Hepatocyte (in vitro differentiated cells): Measurements from ENCODE around the gene NCMAP. TPM values are rescaled to one million over a fixed set of nuclear protein-coding genes. Genes with fewer than 3 reads are reported as not detected.

Source experiments
- DNase-seq: peaks from one replicate; pipeline ENCODE4 v3.0.0-alpha.2; 2016; ENCODE audit warnings: low spot score
- H2AFZ ChIP-seq: fragments of 200-600 bp; sonication (generic); 2 replicates; pipeline ENCODE4 v1.6.0; 2016; ENCODE audit warnings: antibody characterized with exemption, mild to moderate bottlenecking
- H3K27ac ChIP-seq: fragments of 200-600 bp; sonication (generic); 2 replicates; pipeline ENCODE4 v1.5.1; 2016; ENCODE audit warnings: mild to moderate bottlenecking
- H3K27me3 ChIP-seq: fragments of 200-600 bp; sonication (generic); 2 replicates; pipeline ENCODE4 v1.6.1; 2016
- H3K36me3 ChIP-seq: fragments of 200-600 bp; sonication (generic); replicated peaks from 2 replicates; pipeline ENCODE4 v1.5.1; 2016; ENCODE audit warnings: low read depth; ENCODE audit not compliant: insufficient read depth
- H3K4me1 ChIP-seq: fragments of 200-600 bp; sonication (generic); 2 replicates; pipeline ENCODE4 v1.5.1; 2016; ENCODE audit warnings: mild to moderate bottlenecking, moderate library complexity; ENCODE audit not compliant: insufficient read depth
- H3K4me2 ChIP-seq: fragments of 200-600 bp; sonication (generic); 2 replicates; pipeline ENCODE4 v1.6.0; 2016
- H3K4me3 ChIP-seq: fragments of 200-600 bp; sonication (generic); 2 replicates; pipeline ENCODE4 v1.5.1; 2016; ENCODE audit warnings: mild to moderate bottlenecking
- H3K79me2 ChIP-seq: fragments of 200-600 bp; sonication (generic); 2 replicates; pipeline ENCODE4 v1.6.0; 2017; ENCODE audit warnings: mild to moderate bottlenecking
- H3K9me2 ChIP-seq: fragments of 200-600 bp; sonication (generic); replicated peaks from 2 replicates; pipeline ENCODE4 v1.6.0; 2017; ENCODE audit warnings: mild to moderate bottlenecking; ENCODE audit not compliant: insufficient read depth
- H3K9me3 ChIP-seq: fragments of 200-600 bp; sonication (generic); 2 replicates; pipeline ENCODE4 v1.5.1; 2016; ENCODE audit warnings: low read depth, mild to moderate bottlenecking
- H4K20me1 ChIP-seq: fragments of 200-600 bp; sonication (generic); 2 replicates; pipeline ENCODE4 v1.6.0; 2016; ENCODE audit warnings: mild to moderate bottlenecking; ENCODE audit not compliant: insufficient read depth, poor library complexity, severe bottlenecking
- CTCF ChIP-seq: fragments of 200-600 bp; sonication (generic); IDR thresholded peaks from 2 replicates; pipeline ENCODE4 v1.5.1; 2016; ENCODE audit warnings: antibody characterized with exemption, mild to moderate bottlenecking; ENCODE audit not compliant: poor library complexity
- EZH2 ChIP-seq: fragments of 200-600 bp; sonication (generic); IDR thresholded peaks from 2 replicates; pipeline ENCODE4 v1.6.1; 2016; ENCODE audit warnings: antibody characterized with exemption, mild to moderate bottlenecking, borderline replicate concordance
- EZH2phosphoT487 ChIP-seq: fragments of 200-600 bp; sonication (generic); IDR thresholded peaks from one replicate; pipeline ENCODE4 v1.6.1; 2018; ENCODE audit warnings: antibody characterized with exemption, mild to moderate bottlenecking, low read depth, moderate library complexity; ENCODE audit not compliant: unreplicated experiment, severe bottlenecking
- WGBS: methylation state at CpG from one replicate; pipeline ENCODE4 v1.1.6; 2016; ENCODE audit warnings: low lambda C conversion rate; ENCODE audit errors: missing lambda C conversion rate; 5-methylcytosine and 5-hydroxymethylcytosine counted together
- polyA plus RNA-seq: library from polyadenylated mRNA; unstranded; fragments of >200 nt; fragmentation: Nextera tagmentation; extraction: Ambion mirVana; gene quantifications from 2 replicates; pipeline ENCODE4 v1.2.1, GENCODE V29; 2016
- total RNA-seq: library from RNA; depleted of rRNA; stranded (reverse); fragments of >200 nt; gene quantifications from 2 replicates; pipeline ENCODE4 v1.2.3, GENCODE V29; 2014

Gene NCMAP
- total and polyA plus RNA-seq, 2 experiments from 2014 or later, result 3.5 to 6.3 TPM

GRCh38 chr1:24554714-24555113 lies 1.2 kb upstream of the NCMAP start:
- Histone ChIP-seq H2AFZ (no peak overlapping the region), H3K9me2 (no peaks in the 10 kb centered on the region), H3K79me2 (no peaks in the 10 kb centered on the region), H3K27me3 (peaks cover 6% of the 10 kb centered on the region), H3K9me3 (no peaks in the 10 kb centered on the region), H3K4me3 (no peak overlapping the region), H4K20me1 (no peaks in the 10 kb centered on the region), H3K4me1 (peaks cover 23% of the 10 kb centered on the region), H3K27ac (no peak overlapping the region), H3K36me3 (no peaks in the 10 kb centered on the region), H3K4me2 (peak overlapping the region; percentile 93)
- WGBS, result 97% methylated on average over 4 of the region's 4 CpGs
- no peak for TF ChIP-seq EZH2
- TF ChIP-seq EZH2phosphoT487, result no peak
- TF ChIP-seq CTCF, result no peak
- no peak for DNase-seq

- H3K27ac ChIP-seq, result peak overlapping the region; percentile 67
- H3K36me3 ChIP-seq, result no peaks in the 10 kb centered on the region
- H2AFZ ChIP-seq, result no peak overlapping the region
- H3K9me2 ChIP-seq, result no peaks in the 10 kb centered on the region
- H3K4me3 ChIP-seq, result peak overlapping the region; percentile 16
- H4K20me1 ChIP-seq, result no peaks in the 10 kb centered on the region
- no peak for DNase-seq
- H3K4me1 ChIP-seq, result peaks cover 21% of the 10 kb centered on the region
- peaks cover 6% of the 10 kb centered on the region for H3K27me3 ChIP-seq
- H3K4me2 ChIP-seq, result peak overlapping the region; percentile 93
- 74% methylated on average over 14 of the region's 19 CpGs for WGBS
- no peaks in the 10 kb centered on the region for H3K9me3 ChIP-seq
- H3K79me2 ChIP-seq, result no peaks in the 10 kb centered on the region
- TF ChIP-seq EZH2phosphoT487 (no peak), CTCF (no peak), EZH2 (no peak)
Measured at GRCh38 chr1:24556414-24556795, 518 bp downstream of the NCMAP start.

GRCh38 chr1:24557220-24557619 lies 1.3 kb downstream of the NCMAP start:
- Histone ChIP-seq H3K4me2 (peak overlapping the region; percentile 93), H3K4me1 (peaks cover 13% of the 10 kb centered on the region), H3K27ac (peak overlapping the region; percentile 40), H4K20me1 (no peaks in the 10 kb centered on the region), H3K9me2 (no peaks in the 10 kb centered on the region), H3K9me3 (no peaks in the 10 kb centered on the region), H3K4me3 (no peak overlapping the region), H3K79me2 (no peaks in the 10 kb centered on the region), H3K27me3 (peaks cover 6% of the 10 kb centered on the region), H3K36me3 (no peaks in the 10 kb centered on the region), H2AFZ (no peak overlapping the region)
- 93% methylated on average over 6 of the region's 6 CpGs for WGBS
- TF ChIP-seq EZH2phosphoT487 (no peak), CTCF (no peak), EZH2 (no peak)
- no peak for DNase-seq

GRCh38 chr1:24557711-24558131 lies 1.8 kb downstream of the NCMAP start:
- Histone ChIP-seq H4K20me1 (no peaks in the 10 kb centered on the region), H3K4me2 (peak overlapping the region; percentile 41), H3K27ac (peak overlapping the region; percentile 40), H2AFZ (no peak overlapping the region), H3K4me1 (peaks cover 9% of the 10 kb centered on the region), H3K9me3 (no peaks in the 10 kb centered on the region), H3K9me2 (no peaks in the 10 kb centered on the region), H3K36me3 (no peaks in the 10 kb centered on the region), H3K79me2 (no peaks in the 10 kb centered on the region), H3K27me3 (peaks cover 6% of the 10 kb centered on the region), H3K4me3 (no peak overlapping the region)
- no peak for TF ChIP-seq EZH2phosphoT487
- TF ChIP-seq EZH2, result no peak
- no peak for TF ChIP-seq CTCF
- WGBS, result 73% methylated on average over 9 of the region's 9 CpGs
- DNase-seq, result peak; percentile 36
